Activated naive CD4-positive, alpha-beta T cell treated with anti-CD3 and anti-CD28 coated beads, Interleukin-2, amount 50 U/mL, for 24 hours (primary cell): Measurements from ENCODE around the gene DCAF4.
"Not testable (repeated sequence)": the region's sequence is repeated elsewhere in the genome, so short reads cannot be mapped to it uniquely, and the experiment has no call there.

Experiments
- H3K27ac Mint-ChIP-seq: one replicate; pipeline ENCODE4 v1.8.0; 2021; ENCODE audit warnings: mild to moderate bottlenecking, mixed read lengths
- H3K27me3 Mint-ChIP-seq: one replicate; pipeline ENCODE4 v1.8.0; 2021; ENCODE audit warnings: mixed read lengths
- H3K36me3 Mint-ChIP-seq: one replicate; pipeline ENCODE4 v1.8.0; 2021; ENCODE audit warnings: mixed read lengths
- H3K4me1 Mint-ChIP-seq: one replicate; pipeline ENCODE4 v1.8.0; 2021; ENCODE audit warnings: mixed read lengths
- H3K4me3 Mint-ChIP-seq: one replicate; pipeline ENCODE4 v1.8.0; 2021; ENCODE audit warnings: mild to moderate bottlenecking, mixed read lengths
- H3K9me3 Mint-ChIP-seq: one replicate; pipeline ENCODE4 v1.8.0; 2021; ENCODE audit warnings: mixed read lengths

DCAF4 gene

DNA sequence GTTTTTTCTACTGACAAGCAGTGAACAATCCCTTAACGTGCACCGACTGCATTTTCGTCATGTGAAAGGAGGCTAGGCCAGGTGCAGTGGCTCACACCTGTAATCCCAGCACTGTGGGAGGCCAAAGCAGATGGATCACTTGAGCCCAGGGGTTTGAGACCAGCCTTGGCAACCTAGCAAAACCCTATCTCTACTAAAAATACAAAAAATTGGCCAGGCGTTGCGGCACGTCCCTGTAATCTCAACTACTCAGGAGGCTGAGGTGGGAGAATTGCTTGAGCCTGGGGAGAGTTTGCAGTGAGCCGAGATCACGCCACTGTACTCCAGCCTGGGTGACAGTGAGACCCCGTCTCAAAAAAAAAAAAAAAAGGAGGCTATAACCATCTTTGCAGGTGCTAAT, 78.4 kb downstream of the DCAF4 start:
- not testable (repeated sequence) for H3K27ac Mint-ChIP-seq, H3K9me3 Mint-ChIP-seq, H3K27me3 Mint-ChIP-seq, H3K36me3 Mint-ChIP-seq, H3K4me3 Mint-ChIP-seq, H3K4me1 Mint-ChIP-seq

DNA sequence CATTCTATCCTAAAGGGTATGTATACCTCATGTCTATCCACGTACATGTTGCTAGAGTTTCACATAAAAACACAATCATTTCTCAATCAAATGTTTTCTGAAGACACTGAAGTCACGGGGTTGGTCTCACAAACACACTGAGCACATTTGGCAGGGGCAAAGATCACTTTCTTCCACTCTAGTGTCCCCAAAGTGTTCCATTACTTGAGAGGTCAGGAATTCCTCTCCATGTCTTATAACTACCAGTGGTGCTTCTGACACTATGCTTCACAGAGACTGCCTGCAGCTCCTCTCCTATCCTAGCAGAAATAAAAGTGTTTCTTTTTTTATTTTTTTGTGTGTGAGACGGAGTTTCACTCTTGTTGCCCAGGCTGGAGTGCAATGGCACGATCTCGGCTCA, 81.6 kb downstream of the DCAF4 start:
- Mint-ChIP-seq H3K4me3 (no peak overlapping the region), H3K4me1 (peaks cover 7% of the 10 kb centered on the region), H3K27ac (no peak overlapping the region), H3K9me3 (no peaks in the 10 kb centered on the region), H3K27me3 (no peaks in the 10 kb centered on the region), H3K36me3 (peaks cover 4% of the 10 kb centered on the region)

DNA sequence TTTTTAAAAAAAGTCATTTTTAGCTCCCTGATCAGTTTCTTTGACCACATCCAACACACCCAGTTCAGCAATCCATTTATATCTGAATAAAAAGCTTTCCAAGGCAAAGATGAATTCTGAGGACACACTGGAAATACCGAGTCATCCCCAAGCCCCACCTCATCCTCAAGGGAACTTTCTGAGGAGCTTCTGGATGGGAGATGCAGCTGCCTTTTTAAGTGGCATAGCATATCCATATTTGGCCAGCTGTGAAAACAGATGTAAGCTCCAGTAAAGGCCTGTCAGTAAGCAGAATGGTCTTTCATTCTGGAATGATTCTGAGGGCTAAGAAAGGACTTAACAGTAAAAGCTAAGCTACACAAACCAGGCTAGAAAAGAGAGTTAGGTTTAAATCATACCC, 82.2 kb downstream of the DCAF4 start:
- Mint-ChIP-seq H3K36me3 (peaks cover 5% of the 10 kb centered on the region), H3K27ac (no peak overlapping the region), H3K4me3 (no peak overlapping the region), H3K27me3 (no peaks in the 10 kb centered on the region), H3K4me1 (peaks cover 10% of the 10 kb centered on the region), H3K9me3 (no peaks in the 10 kb centered on the region)
